ENCODE measurements around the gene MS4A2. TPM values are rescaled to one million over a fixed set of nuclear protein-coding genes. Genes with fewer than 3 reads are reported as not detected.
"Not testable (repeated sequence)": the region's sequence is repeated elsewhere in the genome, so short reads cannot be mapped to it uniquely, and the experiment has no call there.

MS4A2 gene
- total and polyA plus RNA-seq, 2 experiments from 2014 or later: not detected

DNA sequence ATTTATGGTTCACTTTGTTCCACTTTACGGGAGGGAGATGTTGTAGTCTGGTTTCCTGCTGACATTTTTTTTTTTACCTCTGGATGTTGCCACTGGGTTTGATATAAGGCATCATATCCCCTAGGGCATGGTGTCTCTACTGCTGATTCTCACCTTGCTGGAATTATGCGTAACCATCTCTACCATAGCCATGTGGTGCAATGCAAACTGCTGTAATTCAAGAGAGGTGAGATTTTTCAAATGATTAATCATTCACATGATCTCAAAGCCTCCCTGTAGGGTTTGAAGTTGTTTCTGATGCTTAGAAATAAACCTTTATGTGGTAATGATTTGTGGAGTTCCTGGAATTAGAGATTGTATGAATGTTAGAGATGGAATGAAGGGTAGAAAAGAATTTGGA lies 19.0 kb upstream of the MS4A2 start:
- H3K4me2 ChIP-seq: no peak overlapping the region
- H3K4me1 Mint-ChIP-seq: no peaks in the 10 kb centered on the region
- no peaks in the 10 kb centered on the region for H4K20me1 ChIP-seq (replicated peaks; ENCODE audit: insufficient read depth)
- H3F3A ChIP-seq (replicated peaks; ENCODE audit: low read depth): no peaks in the 10 kb centered on the region
- H3K27me3 ChIP-seq (ENCODE audit: insufficient read depth): no peaks in the 10 kb centered on the region
- ATAC-seq: no peak
- no peaks in the 10 kb centered on the region for H3K79me2 ChIP-seq (replicated peaks; ENCODE audit: insufficient read depth)
- H3K36me3 ChIP-seq (ENCODE audit: insufficient read depth): no peaks in the 10 kb centered on the region
- no peak for TF ChIP-seq CREB1 (CRISPR knock-in tag; IDR thresholded peaks at IDR 0.05; ENCODE audit: low read depth)
- TF ChIP-seq POLR2AphosphoS5 (IDR thresholded peaks at IDR 0.05; ENCODE audit: low read depth): no peak
- no peak for TF ChIP-seq ZNF331 (CRISPR knock-in tag; IDR thresholded peaks at IDR 0.05; ENCODE audit: low read depth)
- no peak for TF ChIP-seq NANOG (IDR thresholded peaks at IDR 0.05; ENCODE audit: borderline replicate concordance)
- no peak for TF ChIP-seq STAT1 (IDR thresholded peaks at IDR 0.05; ENCODE audit: unreplicated experiment)
- H3K9me3 Mint-ChIP-seq: peaks cover 17% of the 10 kb centered on the region
- peaks cover 13% of the 10 kb centered on the region; the same call in 2 of the 3 replicates for H3K36me3 Mint-ChIP-seq (ENCODE audit: low read depth)
- DNase-seq (ENCODE audit: low spot score): no peak
- H3K27ac Mint-ChIP-seq: no peak overlapping the region
- H3K9me2 ChIP-seq (ENCODE audit: insufficient read depth): peaks cover 4% of the 10 kb centered on the region; the same call in 1 of the 2 replicates
- no peak overlapping the region for H3K4me3 Mint-ChIP-seq
- no peak overlapping the region for H3K27ac ChIP-seq (ENCODE audit: low read depth)
- no peak overlapping the region for H2AFZ ChIP-seq
- H3K4me3 ChIP-seq: no peak overlapping the region
- H3K27me3 Mint-ChIP-seq (ENCODE audit: insufficient read depth, low read depth, poor library complexity): peaks cover 8% of the 10 kb centered on the region
- no peaks in the 10 kb centered on the region for H3K4me1 ChIP-seq (ENCODE audit: insufficient read depth)

DNA sequence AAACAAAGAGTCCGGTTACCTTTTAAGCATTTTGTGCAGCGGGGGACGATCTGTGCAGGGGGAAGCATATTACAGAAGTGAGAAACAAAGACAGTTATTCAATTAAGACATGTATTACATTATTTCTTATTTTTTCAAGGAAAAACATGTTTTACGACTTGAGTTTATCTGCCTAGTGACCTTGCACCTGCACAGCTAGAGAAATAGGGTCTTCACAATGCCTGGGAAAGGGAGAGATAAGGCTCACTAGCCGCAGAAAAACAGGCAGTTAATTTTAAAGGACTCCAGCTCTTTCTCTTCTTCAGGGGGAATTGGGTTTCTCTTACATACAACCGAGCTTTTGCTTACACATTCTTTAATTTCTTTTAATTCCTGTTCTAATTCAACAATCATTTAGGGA lies 16.8 kb upstream of the MS4A2 start:
- H3K27me3 Mint-ChIP-seq (ENCODE audit: insufficient read depth, low read depth, poor library complexity); H3K27ac ChIP-seq (ENCODE audit: low read depth); DNase-seq (ENCODE audit: low spot score); H3K36me3 ChIP-seq (ENCODE audit: insufficient read depth); H3K9me2 ChIP-seq (ENCODE audit: insufficient read depth); H3K79me2 ChIP-seq (replicated peaks; ENCODE audit: insufficient read depth); H3K27ac Mint-ChIP-seq; H3K27me3 ChIP-seq (ENCODE audit: insufficient read depth); H3F3A ChIP-seq (replicated peaks; ENCODE audit: low read depth); H3K4me3 Mint-ChIP-seq; H3K4me2 ChIP-seq; H3K4me1 ChIP-seq (ENCODE audit: insufficient read depth); H3K4me1 Mint-ChIP-seq; ATAC-seq; H4K20me1 ChIP-seq (replicated peaks; ENCODE audit: insufficient read depth); H3K4me3 ChIP-seq; H2AFZ ChIP-seq: not testable (repeated sequence)
- Mint-ChIP-seq H3K36me3 (ENCODE audit: low read depth) (peaks cover 13% of the 10 kb centered on the region; the same call in 2 of the 3 replicates), H3K9me3 (peaks cover 17% of the 10 kb centered on the region)

DNA sequence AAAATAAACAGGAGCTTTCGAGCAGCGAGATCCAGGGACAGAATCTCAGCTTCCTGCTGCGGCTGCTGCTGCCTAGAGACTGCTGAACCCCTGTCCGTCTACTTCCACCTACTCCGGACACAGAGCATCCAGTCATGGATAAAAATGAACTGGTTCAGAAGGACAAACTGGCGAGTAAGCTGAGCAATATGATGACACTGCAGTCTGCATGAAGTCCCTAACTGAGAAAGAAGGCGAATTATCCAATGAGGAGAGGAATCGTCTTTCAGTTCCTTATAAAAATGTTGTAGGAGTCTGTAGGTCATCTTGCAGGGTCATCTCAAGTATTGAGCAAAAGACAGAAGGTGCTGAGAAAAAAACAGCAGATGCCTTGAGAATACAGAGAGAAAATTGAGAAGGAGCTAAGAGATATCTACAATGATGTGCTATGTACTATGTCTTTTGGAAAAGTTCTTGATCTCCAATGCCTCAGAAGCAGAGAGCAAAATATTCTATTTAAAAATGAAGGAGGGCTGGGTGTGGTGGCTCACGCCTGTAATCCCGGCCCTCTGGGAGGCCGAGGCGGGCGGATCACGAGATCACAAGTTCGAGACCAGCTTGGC lies 11.1 kb upstream of the MS4A2 start:
- Histone ChIP-seq H2AFZ (no peak overlapping the region), H3K4me1 (ENCODE audit: insufficient read depth) (no peaks in the 10 kb centered on the region; the same call in 1 of the 2 replicates), H3K9me2 (ENCODE audit: insufficient read depth) (no peaks in the 10 kb centered on the region; the same call in 1 of the 2 replicates), H3F3A (replicated peaks; ENCODE audit: low read depth) (no peaks in the 10 kb centered on the region), H3K4me2 (no peak overlapping the region), H3K79me2 (replicated peaks; ENCODE audit: insufficient read depth) (no peaks in the 10 kb centered on the region), H3K36me3 (ENCODE audit: insufficient read depth) (no peaks in the 10 kb centered on the region), H3K27ac (ENCODE audit: low read depth) (no peak overlapping the region), H4K20me1 (replicated peaks; ENCODE audit: insufficient read depth) (no peaks in the 10 kb centered on the region), H3K27me3 (ENCODE audit: insufficient read depth) (no peaks in the 10 kb centered on the region), H3K4me3 (no peak overlapping the region)
- Mint-ChIP-seq H3K27me3 (ENCODE audit: insufficient read depth, low read depth, poor library complexity) (peaks cover 9% of the 10 kb centered on the region), H3K4me3 (no peak overlapping the region), H3K27ac (no peak overlapping the region), H3K4me1 (no peaks in the 10 kb centered on the region), H3K9me3 (peaks cover 12% of the 10 kb centered on the region), H3K36me3 (ENCODE audit: low read depth) (peaks cover 10% of the 10 kb centered on the region; the same call in 2 of the 3 replicates)
- ATAC-seq (no peak), DNase-seq (ENCODE audit: low spot score) (no peak)
- TF ChIP-seq CREB1 (CRISPR knock-in tag; IDR thresholded peaks at IDR 0.05; ENCODE audit: low read depth) (no peak), POLR2AphosphoS5 (IDR thresholded peaks at IDR 0.05; ENCODE audit: low read depth) (no peak), EZH2 (IDR thresholded peaks at IDR 0.05; ENCODE audit: low read depth, unreplicated experiment) (no peak), STAT1 (IDR thresholded peaks at IDR 0.05; ENCODE audit: unreplicated experiment) (no peak)
- TF ChIP-seq, protein P1, sequence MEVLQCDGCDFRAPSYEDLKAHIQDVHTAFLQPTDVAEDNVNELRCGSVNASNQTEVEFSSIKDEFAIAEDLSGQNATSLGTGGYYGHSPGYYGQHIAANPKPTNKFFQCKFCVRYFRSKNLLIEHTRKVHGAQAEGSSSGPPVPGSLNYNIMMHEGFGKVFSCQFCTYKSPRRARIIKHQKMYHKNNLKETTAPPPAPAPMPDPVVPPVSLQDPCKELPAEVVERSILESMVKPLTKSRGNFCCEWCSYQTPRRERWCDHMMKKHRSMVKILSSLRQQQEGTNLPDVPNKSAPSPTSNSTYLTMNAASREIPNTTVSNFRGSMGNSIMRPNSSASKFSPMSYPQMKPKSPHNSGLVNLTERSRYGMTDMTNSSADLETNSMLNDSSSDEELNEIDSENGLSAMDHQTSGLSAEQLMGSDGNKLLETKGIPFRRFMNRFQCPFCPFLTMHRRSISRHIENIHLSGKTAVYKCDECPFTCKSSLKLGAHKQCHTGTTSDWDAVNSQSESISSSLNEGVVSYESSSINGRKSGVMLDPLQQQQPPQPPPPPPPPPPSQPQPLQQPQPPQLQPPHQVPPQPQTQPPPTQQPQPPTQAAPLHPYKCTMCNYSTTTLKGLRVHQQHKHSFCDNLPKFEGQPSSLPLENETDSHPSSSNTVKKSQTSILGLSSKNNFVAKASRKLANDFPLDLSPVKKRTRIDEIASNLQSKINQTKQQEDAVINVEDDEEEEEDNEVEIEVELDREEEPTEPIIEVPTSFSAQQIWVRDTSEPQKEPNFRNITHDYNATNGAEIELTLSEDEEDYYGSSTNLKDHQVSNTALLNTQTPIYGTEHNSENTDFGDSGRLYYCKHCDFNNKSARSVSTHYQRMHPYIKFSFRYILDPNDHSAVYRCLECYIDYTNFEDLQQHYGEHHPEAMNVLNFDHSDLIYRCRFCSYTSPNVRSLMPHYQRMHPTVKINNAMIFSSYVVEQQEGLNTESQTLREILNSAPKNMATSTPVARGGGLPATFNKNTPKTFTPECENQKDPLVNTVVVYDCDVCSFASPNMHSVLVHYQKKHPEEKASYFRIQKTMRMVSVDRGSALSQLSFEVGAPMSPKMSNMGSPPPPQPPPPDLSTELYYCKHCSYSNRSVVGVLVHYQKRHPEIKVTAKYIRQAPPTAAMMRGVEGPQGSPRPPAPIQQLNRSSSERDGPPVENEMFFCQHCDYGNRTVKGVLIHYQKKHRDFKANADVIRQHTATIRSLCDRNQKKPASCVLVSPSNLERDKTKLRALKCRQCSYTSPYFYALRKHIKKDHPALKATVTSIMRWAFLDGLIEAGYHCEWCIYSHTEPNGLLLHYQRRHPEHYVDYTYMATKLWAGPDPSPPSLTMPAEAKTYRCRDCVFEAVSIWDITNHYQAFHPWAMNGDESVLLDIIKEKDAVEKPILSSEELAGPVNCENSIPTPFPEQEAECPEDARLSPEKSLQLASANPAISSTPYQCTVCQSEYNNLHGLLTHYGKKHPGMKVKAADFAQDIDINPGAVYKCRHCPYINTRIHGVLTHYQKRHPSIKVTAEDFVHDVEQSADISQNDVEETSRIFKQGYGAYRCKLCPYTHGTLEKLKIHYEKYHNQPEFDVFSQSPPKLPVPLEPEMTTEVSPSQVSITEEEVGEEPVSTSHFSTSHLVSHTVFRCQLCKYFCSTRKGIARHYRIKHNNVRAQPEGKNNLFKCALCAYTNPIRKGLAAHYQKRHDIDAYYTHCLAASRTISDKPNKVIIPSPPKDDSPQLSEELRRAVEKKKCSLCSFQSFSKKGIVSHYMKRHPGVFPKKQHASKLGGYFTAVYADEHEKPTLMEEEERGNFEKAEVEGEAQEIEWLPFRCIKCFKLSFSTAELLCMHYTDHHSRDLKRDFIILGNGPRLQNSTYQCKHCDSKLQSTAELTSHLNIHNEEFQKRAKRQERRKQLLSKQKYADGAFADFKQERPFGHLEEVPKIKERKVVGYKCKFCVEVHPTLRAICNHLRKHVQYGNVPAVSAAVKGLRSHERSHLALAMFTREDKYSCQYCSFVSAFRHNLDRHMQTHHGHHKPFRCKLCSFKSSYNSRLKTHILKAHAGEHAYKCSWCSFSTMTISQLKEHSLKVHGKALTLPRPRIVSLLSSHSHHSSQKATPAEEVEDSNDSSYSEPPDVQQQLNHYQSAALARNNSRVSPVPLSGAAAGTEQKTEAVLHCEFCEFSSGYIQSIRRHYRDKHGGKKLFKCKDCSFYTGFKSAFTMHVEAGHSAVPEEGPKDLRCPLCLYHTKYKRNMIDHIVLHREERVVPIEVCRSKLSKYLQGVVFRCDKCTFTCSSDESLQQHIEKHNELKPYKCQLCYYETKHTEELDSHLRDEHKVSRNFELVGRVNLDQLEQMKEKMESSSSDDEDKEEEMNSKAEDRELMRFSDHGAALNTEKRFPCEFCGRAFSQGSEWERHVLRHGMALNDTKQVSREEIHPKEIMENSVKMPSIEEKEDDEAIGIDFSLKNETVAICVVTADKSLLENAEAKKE (CRISPR knock-in tag; IDR thresholded peaks at IDR 0.05): no peak
- TF ChIP-seq, protein P2, sequence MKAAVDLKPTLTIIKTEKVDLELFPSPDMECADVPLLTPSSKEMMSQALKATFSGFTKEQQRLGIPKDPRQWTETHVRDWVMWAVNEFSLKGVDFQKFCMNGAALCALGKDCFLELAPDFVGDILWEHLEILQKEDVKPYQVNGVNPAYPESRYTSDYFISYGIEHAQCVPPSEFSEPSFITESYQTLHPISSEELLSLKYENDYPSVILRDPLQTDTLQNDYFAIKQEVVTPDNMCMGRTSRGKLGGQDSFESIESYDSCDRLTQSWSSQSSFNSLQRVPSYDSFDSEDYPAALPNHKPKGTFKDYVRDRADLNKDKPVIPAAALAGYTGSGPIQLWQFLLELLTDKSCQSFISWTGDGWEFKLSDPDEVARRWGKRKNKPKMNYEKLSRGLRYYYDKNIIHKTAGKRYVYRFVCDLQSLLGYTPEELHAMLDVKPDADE (IDR thresholded peaks at IDR 0.05): no peak

All from GM23338 (cell line).